Measurements from ENCODE around the gene TOR1AIP2. TPM values are rescaled to one million over a fixed set of nuclear protein-coding genes. Genes with fewer than 3 reads are reported as not detected.

The TOR1AIP2 gene
- total and polyA plus RNA-seq, 2 of the 8 experiments (the other 6 are each of a cell fraction or from before 2014, with no cell fraction given): 12.1 to 75.2 TPM

GRCh38 chr1:179793281-179793680 lies 84.3 kb downstream of the TOR1AIP2 start:
- no peak overlapping the region for H2BK15ac ChIP-seq (ENCODE audit: low read length)
- no peaks in the 10 kb centered on the region for H3K36me3 ChIP-seq (ENCODE audit: control insufficient read depth in 2 of 4, insufficient read depth in 4 of 4, low read length in 3 of 4)
- no peak overlapping the region for H3K4me3 ChIP-seq (ENCODE audit: extremely low read depth in 1 of 4, insufficient read depth in 2 of 4, low read depth in 3 of 4, low read length in 4 of 4)
- WGBS, 2 experiments (ENCODE audit: extremely low coverage in 1 of 2, insufficient coverage in 1 of 2, insufficient read length in 1 of 2, insufficient replicate concordance in 2 of 2, low coverage in 1 of 2, low lambda C conversion rate in 2 of 2, missing lambda C conversion rate in 1 of 2): 88% methylated on average over 4 of the region's 4 CpGs; no CpG with 5 or more reads in 1 of the 2 experiments
- H2BK20ac ChIP-seq (ENCODE audit: low read length): no peak overlapping the region
- H2AFZ ChIP-seq (ENCODE audit: low read length): no peak overlapping the region
- H4K91ac ChIP-seq (replicated peaks; ENCODE audit: insufficient read length, low read length): no peak overlapping the region
- H3K56ac ChIP-seq (replicated peaks; ENCODE audit: insufficient read length, low read depth, low read length): no peak overlapping the region
- H3K14ac ChIP-seq (ENCODE audit: insufficient read length): no peak overlapping the region
- no peak for DNase-seq (ENCODE audit: low read depth in 1 of 2, low spot score in 2 of 2)
- H3K18ac ChIP-seq (ENCODE audit: extremely low read depth, low read length): no peak overlapping the region
- H4K20me1 ChIP-seq (replicated peaks in 1 of 2; ENCODE audit: control insufficient read depth in 1 of 2, insufficient read depth in 2 of 2, low read length in 2 of 2): no peaks in the 10 kb centered on the region
- no peak overlapping the region for H4K5ac ChIP-seq (ENCODE audit: insufficient read length, low read depth, low read length)
- no peak overlapping the region for H2BK5ac ChIP-seq (ENCODE audit: low read depth, low read length)
- no peak overlapping the region for H3K4ac ChIP-seq (replicated peaks; ENCODE audit: insufficient read length, low read depth, low read length)
- H2AK5ac ChIP-seq (ENCODE audit: low read depth, low read length): no peak overlapping the region
- TF ChIP-seq RBBP5 (IDR thresholded peaks at IDR 0.05; ENCODE audit: borderline replicate concordance, low read depth, low read length): no peak
- TF ChIP-seq SP1 (IDR thresholded peaks at IDR 0.05; ENCODE audit: low read depth, low read length): no peak
- TF ChIP-seq BCL11A (IDR thresholded peaks at IDR 0.05; ENCODE audit: low read depth in 2 of 2, low read length in 2 of 2): no peak
- no peak for TF ChIP-seq CEBPB (IDR thresholded peaks at IDR 0.05; ENCODE audit: low read depth, low read length)
- no peak for TF ChIP-seq BACH1 (IDR thresholded peaks at IDR 0.05; ENCODE audit: low read length)
- no peak for TF ChIP-seq KDM5A (IDR thresholded peaks at IDR 0.05; ENCODE audit: low read length)
- no peak for TF ChIP-seq EZH2 (IDR thresholded peaks at IDR 0.05; ENCODE audit: low read depth, low read length, severe bottlenecking)
- no peak for TF ChIP-seq EGR1 (IDR thresholded peaks at IDR 0.05; ENCODE audit: borderline replicate concordance, low read depth, low read length)
- no peak for TF ChIP-seq POLR2A (IDR thresholded peaks at IDR 0.05; ENCODE audit: control extremely low read depth in 1 of 2, low read depth in 2 of 2, low read length in 2 of 2)
- no peak for TF ChIP-seq SP2 (IDR thresholded peaks at IDR 0.05; ENCODE audit: low read length)
- no peak for TF ChIP-seq SAP30 (IDR thresholded peaks at IDR 0.05; ENCODE audit: insufficient read depth, insufficient replicate concordance, low read length)
- TF ChIP-seq NANOG (IDR thresholded peaks at IDR 0.05; ENCODE audit: insufficient read depth, low read depth, low read length, poor library complexity, severe bottlenecking): no peak
- no peak for TF ChIP-seq CTBP2 (IDR thresholded peaks at IDR 0.05; ENCODE audit: borderline replicate concordance, insufficient read depth, insufficient read length, low read length)
- no peak for TF ChIP-seq HDAC6 (IDR thresholded peaks at IDR 0.05; ENCODE audit: low read depth, low read length)
- ChIA-PET CTCF (ENCODE audit: partially characterized antibody) (interaction anchor here (2.0 to 6.1 kb wide), 3 partner anchors 17 to 87 kb away, joined by 8 to 40 read pairs (median 25); no protein-coding TSS in a partner anchor), POLR2A (ENCODE audit: partially characterized antibody) (no interaction called here)
- peaks cover 0 to 6% (median 5%) of the 10 kb centered on the region in 4 experiments; a peak in 4 of 7 replicates for H3K4me1 ChIP-seq (replicated peaks in 1 of 4; ENCODE audit: control insufficient read depth in 3 of 4, insufficient read depth in 4 of 4, low read length in 3 of 4)
- no peaks in the 10 kb centered on the region for H3K79me2 ChIP-seq (ENCODE audit: control insufficient read depth in 1 of 2, insufficient read depth in 2 of 2, low read length in 2 of 2)
- H3K27ac ChIP-seq (ENCODE audit: low read depth, low read length): no peak overlapping the region
- no peaks in the 10 kb centered on the region for H3K23me2 ChIP-seq (ENCODE audit: low read depth, low read length)
- no peaks in the 10 kb centered on the region for H3K27me3 ChIP-seq (replicated peaks in 1 of 4; ENCODE audit: control insufficient read depth in 3 of 4, extremely low read depth in 1 of 4, insufficient read depth in 3 of 4, low read length in 3 of 4)
- H3K9ac ChIP-seq (replicated peaks in 1 of 4; ENCODE audit: extremely low read depth in 1 of 4, low read depth in 3 of 4, low read length in 3 of 4): no peak overlapping the region
- no peaks in the 10 kb centered on the region for H3K79me1 ChIP-seq (ENCODE audit: low read depth, low read length)
- H2BK120ac ChIP-seq (replicated peaks; ENCODE audit: low read depth, low read length): no peak overlapping the region
- H3K9me3 ChIP-seq (ENCODE audit: insufficient read depth in 2 of 2, low read depth in 1 of 2, low read length in 1 of 2): no peaks in the 10 kb centered on the region
- no peak for FAIRE-seq
- H3K23ac ChIP-seq (ENCODE audit: insufficient read length): no peak overlapping the region
- H2BK12ac ChIP-seq (ENCODE audit: low read depth, low read length): no peak overlapping the region
- H3K4me2 ChIP-seq (ENCODE audit: insufficient read depth in 1 of 2, low read depth in 2 of 2, low read length in 2 of 2): no peak overlapping the region
- H4K8ac ChIP-seq (ENCODE audit: extremely low read depth, insufficient read depth, low read length): no peak overlapping the region

Data from H1 (cell line).